ENCODE data around the gene DCC. TPM values are rescaled to one million over a fixed set of nuclear protein-coding genes. Genes with fewer than 3 reads are reported as not detected.

Gene DCC
- total RNA-seq, 4 donors from 2014 or later = 0.27 to 2.5 TPM; not detected in 2

DNA sequence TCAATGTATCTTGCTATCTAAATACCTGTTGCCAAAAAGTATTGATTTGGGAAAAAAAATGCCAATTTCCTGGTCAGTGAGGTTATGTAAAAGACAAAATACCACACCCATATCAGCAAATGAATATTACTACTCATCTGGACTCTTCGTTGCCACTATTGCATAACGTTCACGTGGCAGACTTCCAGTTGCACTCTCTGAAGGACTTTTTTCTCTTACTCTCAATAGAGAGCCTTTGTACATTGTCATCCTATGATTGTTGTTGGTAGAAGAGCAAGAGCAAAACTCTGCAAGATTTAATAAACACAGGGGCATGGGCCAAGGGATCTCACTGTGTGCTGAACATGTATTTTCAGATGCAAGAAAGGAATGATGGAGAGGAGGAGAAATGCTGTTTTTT is 1194.7 kb downstream of the DCC start:
- DNase-seq = no peak
- no peak overlapping the region for H3K27ac ChIP-seq
- no peaks in the 10 kb centered on the region for H3K9me3 ChIP-seq
- no peaks in the 10 kb centered on the region for H3K36me3 ChIP-seq
- 38% methylated on average over 3 of the region's 3 CpGs; no CpG with 5 or more reads in 1 of the 2 donors for WGBS, 2 donors (ENCODE audit: low coverage in 1 of 2)
- intact Hi-C loops (cut with DNase I; ENCODE audit: low total_unique reads) = no loop called here
- H3K4me1 ChIP-seq = no peaks in the 10 kb centered on the region
- H3K4me3 ChIP-seq = no peak overlapping the region
- in situ Hi-C loops (cut with MboI; ENCODE audit: low pct_ligation_motif_present in 1 of 4, low pct_unique_long_range_greater_than_20kb in 1 of 4, low sequenced_read_pairs in 3 of 4) = no loop called here
- no peak for TF ChIP-seq POLR2A (IDR thresholded peaks at IDR 0.05)
- TF ChIP-seq, protein P1, sequence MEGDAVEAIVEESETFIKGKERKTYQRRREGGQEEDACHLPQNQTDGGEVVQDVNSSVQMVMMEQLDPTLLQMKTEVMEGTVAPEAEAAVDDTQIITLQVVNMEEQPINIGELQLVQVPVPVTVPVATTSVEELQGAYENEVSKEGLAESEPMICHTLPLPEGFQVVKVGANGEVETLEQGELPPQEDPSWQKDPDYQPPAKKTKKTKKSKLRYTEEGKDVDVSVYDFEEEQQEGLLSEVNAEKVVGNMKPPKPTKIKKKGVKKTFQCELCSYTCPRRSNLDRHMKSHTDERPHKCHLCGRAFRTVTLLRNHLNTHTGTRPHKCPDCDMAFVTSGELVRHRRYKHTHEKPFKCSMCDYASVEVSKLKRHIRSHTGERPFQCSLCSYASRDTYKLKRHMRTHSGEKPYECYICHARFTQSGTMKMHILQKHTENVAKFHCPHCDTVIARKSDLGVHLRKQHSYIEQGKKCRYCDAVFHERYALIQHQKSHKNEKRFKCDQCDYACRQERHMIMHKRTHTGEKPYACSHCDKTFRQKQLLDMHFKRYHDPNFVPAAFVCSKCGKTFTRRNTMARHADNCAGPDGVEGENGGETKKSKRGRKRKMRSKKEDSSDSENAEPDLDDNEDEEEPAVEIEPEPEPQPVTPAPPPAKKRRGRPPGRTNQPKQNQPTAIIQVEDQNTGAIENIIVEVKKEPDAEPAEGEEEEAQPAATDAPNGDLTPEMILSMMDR (IDR thresholded peaks at IDR 0.05) = no peak
- H3K27me3 ChIP-seq = no peaks in the 10 kb centered on the region

GRCh38 chr18:53536908-53537307 is 1196.9 kb downstream of the DCC start:
- no peaks in the 10 kb centered on the region for H3K4me1 ChIP-seq
- H3K27ac ChIP-seq = no peak overlapping the region
- intact Hi-C loops (cut with DNase I; ENCODE audit: low total_unique reads) (no loop called here), in situ Hi-C loops (cut with MboI; ENCODE audit: low pct_ligation_motif_present in 1 of 4, low pct_unique_long_range_greater_than_20kb in 1 of 4, low sequenced_read_pairs in 3 of 4) (no loop called here)
- WGBS, 2 donors (ENCODE audit: low coverage in 1 of 2) = 80 to 85% methylated on average over 1 to 2 of the region's 2 CpGs
- TF ChIP-seq, protein P1 (IDR thresholded peaks at IDR 0.05) = no peak
- TF ChIP-seq POLR2A (IDR thresholded peaks at IDR 0.05) (no peak), POLR2AphosphoS5 (IDR thresholded peaks at IDR 0.05) (no peak), EP300 (IDR thresholded peaks at IDR 0.05; ENCODE audit: low read depth) (no peak)
- no peaks in the 10 kb centered on the region for H3K27me3 ChIP-seq
- no peak for DNase-seq
- H3K4me3 ChIP-seq = no peak overlapping the region
- no peaks in the 10 kb centered on the region for H3K9me3 ChIP-seq
- no peaks in the 10 kb centered on the region for H3K36me3 ChIP-seq

DNA sequence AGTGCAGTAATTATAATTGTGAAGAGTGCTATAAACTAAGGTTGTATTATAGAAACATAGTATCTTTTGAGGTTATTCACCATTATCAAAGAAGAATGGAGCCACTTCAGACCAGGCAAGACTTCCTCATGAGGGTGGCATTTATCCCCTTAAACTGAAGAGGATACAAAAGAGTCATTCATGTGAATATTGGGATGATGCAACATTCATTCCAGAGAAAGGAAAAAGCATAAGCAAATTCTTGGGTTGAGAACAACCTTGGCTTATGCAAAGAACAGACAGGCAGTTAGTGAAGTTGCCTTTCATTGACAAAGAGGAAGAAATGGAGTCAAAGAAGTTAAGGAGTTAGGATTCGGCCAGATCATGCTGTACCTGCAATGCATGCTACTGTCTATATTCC is 1201.9 kb downstream of the DCC start:
- Histone ChIP-seq H3K27ac (no peak overlapping the region), H3K9me3 (no peaks in the 10 kb centered on the region), H3K36me3 (no peaks in the 10 kb centered on the region), H3K4me1 (no peaks in the 10 kb centered on the region), H3K4me3 (no peak overlapping the region), H3K27me3 (no peaks in the 10 kb centered on the region)
- intact Hi-C loops (cut with DNase I; ENCODE audit: low total_unique reads) = no loop called here
- WGBS, 2 donors (ENCODE audit: low coverage in 1 of 2) = 43% methylated on average over 1 of the region's 1 CpG; no CpG with 5 or more reads in 1 of the 2 donors
- TF ChIP-seq EP300 (IDR thresholded peaks at IDR 0.05; ENCODE audit: low read depth) (no peak), POLR2AphosphoS5 (IDR thresholded peaks at IDR 0.05) (no peak)
- TF ChIP-seq, protein P1 (IDR thresholded peaks at IDR 0.05) = no peak
- in situ Hi-C loops (cut with MboI; ENCODE audit: low pct_ligation_motif_present in 1 of 4, low pct_unique_long_range_greater_than_20kb in 1 of 4, low sequenced_read_pairs in 3 of 4) = no loop called here
- no peak for DNase-seq

- Histone ChIP-seq H3K36me3 (no peaks in the 10 kb centered on the region), H3K27ac (no peak overlapping the region), H3K9me3 (no peaks in the 10 kb centered on the region), H3K27me3 (no peaks in the 10 kb centered on the region), H3K4me1 (no peaks in the 10 kb centered on the region), H3K4me3 (no peak overlapping the region)
- no peak for DNase-seq
- TF ChIP-seq POLR2A (IDR thresholded peaks at IDR 0.05) = no peak
- TF ChIP-seq, protein P1 (IDR thresholded peaks at IDR 0.05) = no peak
- no peak for TF ChIP-seq POLR2AphosphoS5 (IDR thresholded peaks at IDR 0.05)
- in situ Hi-C loops (cut with MboI; ENCODE audit: low pct_ligation_motif_present in 1 of 4, low pct_unique_long_range_greater_than_20kb in 1 of 4, low sequenced_read_pairs in 3 of 4) = no loop called here
- intact Hi-C loops (cut with DNase I; ENCODE audit: low total_unique reads) = no loop called here
Observed at GRCh38 chr18:53543711-53544110, 1203.7 kb downstream of the DCC start.

Data from transverse colon (tissue), 4 donors.